Body of pancreas (tissue), 4 donors: ENCODE results near the gene GALNT17.

ENCODE experiments used
- POLR2A ChIP-seq, 3 donors: fragments of 450-650 bp; IDR thresholded peaks; one replicate each; pipeline ENCODE4 v1.6.1; 2016; ENCODE audit warnings: antibody characterized with exemption in 3 of 3, mild to moderate bottlenecking in 2 of 3
- TF ChIP-seq, protein P1 (sequence below), 7 experiments: fragments of 450-650 bp in 4 of 7; fragments of 200-600 bp in 3 of 7; sonication (generic) in 3 of 7; IDR thresholded peaks; one replicate each; pipeline ENCODE4 v1.5.1; 2016 to 2019; ENCODE audit warnings: antibody characterized with exemption in 7 of 7

DNA sequence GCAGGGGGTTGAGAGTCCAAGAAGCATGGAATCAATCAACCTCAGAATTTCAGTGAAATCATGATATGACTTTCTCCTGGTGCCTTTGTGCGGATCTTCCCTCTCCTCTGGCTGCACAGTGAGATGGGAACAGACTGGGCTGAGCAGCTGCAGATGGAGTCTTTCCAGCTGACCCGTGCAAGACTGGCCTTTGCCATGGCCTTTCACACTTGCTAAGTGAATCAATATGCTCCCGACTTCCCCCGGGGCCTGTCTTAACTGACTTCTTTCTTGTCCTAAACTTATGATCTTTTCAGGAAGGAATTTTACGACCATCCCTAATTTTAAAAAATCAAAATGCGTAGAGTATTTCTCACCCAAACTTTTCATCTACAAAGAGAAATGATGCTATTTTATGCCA, 469.9 kb downstream of the GALNT17 start:
- TF ChIP-seq, protein P1, sequence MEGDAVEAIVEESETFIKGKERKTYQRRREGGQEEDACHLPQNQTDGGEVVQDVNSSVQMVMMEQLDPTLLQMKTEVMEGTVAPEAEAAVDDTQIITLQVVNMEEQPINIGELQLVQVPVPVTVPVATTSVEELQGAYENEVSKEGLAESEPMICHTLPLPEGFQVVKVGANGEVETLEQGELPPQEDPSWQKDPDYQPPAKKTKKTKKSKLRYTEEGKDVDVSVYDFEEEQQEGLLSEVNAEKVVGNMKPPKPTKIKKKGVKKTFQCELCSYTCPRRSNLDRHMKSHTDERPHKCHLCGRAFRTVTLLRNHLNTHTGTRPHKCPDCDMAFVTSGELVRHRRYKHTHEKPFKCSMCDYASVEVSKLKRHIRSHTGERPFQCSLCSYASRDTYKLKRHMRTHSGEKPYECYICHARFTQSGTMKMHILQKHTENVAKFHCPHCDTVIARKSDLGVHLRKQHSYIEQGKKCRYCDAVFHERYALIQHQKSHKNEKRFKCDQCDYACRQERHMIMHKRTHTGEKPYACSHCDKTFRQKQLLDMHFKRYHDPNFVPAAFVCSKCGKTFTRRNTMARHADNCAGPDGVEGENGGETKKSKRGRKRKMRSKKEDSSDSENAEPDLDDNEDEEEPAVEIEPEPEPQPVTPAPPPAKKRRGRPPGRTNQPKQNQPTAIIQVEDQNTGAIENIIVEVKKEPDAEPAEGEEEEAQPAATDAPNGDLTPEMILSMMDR (IDR thresholded peaks at IDR 0.05) = no peak
- no peak for TF ChIP-seq POLR2A (IDR thresholded peaks at IDR 0.05)
